Measurements from ENCODE around the gene PCDHGB2.
"Not testable (repeated sequence)": the region's sequence is repeated elsewhere in the genome, so short reads cannot be mapped to it uniquely, and the experiment has no call there.

Gene PCDHGB2

DNA sequence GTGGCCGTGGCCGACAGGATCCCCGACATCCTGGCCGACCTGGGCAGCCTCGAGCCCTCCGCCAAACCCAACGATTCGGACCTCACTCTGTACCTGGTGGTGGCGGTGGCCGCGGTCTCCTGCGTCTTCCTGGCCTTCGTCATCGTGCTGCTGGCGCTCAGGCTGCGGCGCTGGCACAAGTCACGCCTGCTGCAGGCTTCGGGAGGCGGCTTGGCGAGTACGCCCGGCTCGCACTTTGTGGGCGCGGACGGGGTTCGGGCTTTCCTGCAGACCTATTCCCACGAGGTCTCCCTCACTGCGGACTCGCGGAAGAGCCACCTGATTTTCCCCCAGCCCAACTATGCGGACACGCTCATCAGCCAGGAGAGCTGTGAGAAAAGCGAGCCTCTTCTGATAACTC lies 13.8 kb upstream of the PCDHGB2 start:
- not testable (repeated sequence) for FAIRE-seq; DNase-seq (ENCODE audit: extremely low spot score, insufficient read length, low read depth)

DNA sequence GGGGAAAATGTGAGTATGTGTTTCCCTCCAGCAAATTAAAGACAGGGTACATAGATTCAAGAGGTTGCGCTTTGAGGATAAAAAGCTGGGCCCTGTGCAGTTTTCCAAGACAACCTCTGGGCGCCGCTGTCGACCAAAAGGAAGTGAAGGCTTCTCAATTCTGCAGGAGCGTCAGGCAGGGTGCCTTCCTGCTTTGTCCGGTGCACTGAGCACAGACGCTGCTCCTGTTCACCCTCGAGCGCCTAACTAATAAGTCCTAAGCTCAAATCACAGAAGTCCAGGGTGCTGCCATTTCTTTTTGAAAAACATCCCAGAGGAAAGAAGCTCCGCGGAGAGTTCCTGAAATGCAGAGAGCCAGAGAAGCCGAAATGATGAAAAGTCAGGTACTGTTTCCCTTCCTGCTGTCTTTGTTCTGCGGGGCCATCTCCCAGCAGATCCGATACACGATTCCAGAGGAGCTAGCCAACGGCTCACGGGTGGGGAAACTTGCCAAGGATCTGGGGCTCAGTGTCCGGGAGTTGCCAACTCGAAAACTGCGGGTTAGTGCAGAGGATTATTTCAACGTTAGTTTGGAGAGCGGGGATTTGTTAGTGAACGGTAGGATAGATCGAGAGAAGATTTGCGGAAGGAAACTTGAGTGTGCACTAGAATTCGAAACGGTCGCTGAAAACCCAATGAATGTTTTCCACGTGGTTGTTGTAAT lies 9.7 kb upstream of the PCDHGB2 start, which contains the start of gene PCDHGB1:
TSS of gene PCDHGB1 (plus strand) at position 183 of the 703 bp plus-strand sequence. CDS start at position 345, 162 bp downstream.
- DNase-seq (ENCODE audit: extremely low spot score, insufficient read length, low read depth) (no peak), FAIRE-seq (no peak)

DNA sequence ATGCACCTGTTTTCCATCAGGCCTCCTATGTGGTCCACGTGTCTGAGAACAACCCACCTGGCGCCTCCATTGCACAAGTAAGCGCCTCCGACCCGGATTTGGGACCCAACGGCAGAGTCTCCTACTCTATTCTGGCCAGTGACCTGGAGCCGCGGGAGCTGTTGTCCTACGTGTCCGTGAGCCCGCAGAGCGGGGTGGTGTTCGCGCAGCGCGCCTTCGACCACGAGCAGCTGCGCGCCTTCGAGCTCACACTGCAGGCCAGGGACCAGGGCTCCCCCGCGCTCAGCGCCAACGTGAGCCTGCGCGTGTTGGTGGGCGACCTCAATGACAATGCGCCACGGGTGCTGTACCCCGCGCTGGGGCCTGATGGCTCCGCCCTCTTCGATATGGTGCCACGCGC lies 8.2 kb upstream of the PCDHGB2 start:
- no peak for FAIRE-seq

DNA sequence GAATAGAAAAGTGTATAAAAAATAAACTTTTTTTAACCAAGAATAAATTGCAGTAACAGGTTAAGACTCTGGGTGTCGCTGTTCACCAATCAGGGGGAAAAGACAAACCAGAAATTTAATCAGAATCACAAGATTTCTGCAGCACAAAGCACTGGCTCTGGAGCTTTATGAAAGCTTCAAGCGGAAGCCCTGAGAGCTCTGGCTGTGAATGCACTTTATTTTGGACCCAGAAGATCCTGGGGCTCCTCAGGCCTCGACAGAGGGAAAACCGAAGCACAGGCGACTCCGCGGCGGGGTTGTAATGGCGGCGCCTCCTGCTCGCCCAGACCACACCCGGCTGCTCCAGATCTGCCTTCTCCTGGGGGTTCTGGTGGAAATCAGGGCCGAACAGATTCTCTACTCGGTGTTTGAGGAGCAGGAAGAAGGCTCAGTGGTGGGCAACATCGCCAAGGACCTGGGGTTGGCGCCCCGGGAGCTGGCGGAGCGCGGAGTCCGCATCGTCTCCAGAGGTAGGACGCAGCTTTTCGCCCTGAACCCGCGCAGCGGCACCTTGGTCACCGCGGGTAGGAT lies 4.8 kb upstream of the PCDHGB2 start, which contains the start of gene PCDHGA4:
TSS of gene PCDHGA4 (plus strand) at position 122 of the 570 bp plus-strand sequence. CDS start at position 209, 87 bp downstream.
- DNase-seq (ENCODE audit: extremely low spot score, insufficient read length, low read depth) (no peak), FAIRE-seq (no peak)

More for the DNA sequence above, 8.2 kb upstream of the PCDHGB2 start:
- no peak for DNase-seq (ENCODE audit: extremely low spot score, insufficient read length, low read depth)

DNA sequence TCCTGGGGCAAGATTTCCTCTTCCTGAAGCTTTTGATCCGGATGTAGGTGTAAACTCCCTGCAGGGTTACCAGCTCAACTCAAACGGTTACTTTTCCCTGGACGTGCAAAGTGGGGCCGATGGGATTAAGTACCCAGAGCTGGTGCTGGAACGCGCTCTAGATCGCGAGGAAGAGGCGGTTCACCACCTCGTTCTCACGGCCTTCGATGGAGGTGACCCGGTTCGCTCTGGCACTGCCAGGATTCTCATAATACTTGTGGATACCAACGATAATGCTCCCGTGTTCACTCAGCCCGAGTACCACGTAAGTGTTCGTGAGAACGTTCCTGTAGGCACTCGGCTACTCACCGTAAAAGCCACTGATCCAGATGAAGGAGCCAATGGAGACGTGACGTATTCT lies 4.2 kb upstream of the PCDHGB2 start:
- FAIRE-seq (no peak), DNase-seq (ENCODE audit: extremely low spot score, insufficient read length, low read depth) (no peak)

DNA sequence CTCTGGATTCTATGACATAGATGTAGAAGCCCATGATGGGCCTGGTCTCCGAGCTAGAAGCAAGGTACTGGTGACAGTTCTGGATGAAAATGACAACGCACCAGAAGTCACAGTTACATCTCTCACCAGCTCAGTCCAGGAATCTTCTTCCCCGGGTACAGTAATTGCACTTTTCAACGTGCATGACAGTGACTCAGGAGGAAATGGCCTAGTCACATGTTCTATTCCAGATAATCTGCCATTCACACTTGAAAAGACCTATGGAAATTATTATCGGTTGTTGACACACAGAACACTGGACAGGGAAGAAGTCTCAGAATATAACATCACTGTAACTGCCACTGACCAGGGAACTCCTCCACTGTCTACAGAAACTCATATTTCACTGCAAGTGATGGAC lies 3.7 kb upstream of the PCDHGB2 start:
- DNase-seq (ENCODE audit: extremely low spot score, insufficient read length, low read depth), result no peak
- FAIRE-seq, result no peak

DNA sequence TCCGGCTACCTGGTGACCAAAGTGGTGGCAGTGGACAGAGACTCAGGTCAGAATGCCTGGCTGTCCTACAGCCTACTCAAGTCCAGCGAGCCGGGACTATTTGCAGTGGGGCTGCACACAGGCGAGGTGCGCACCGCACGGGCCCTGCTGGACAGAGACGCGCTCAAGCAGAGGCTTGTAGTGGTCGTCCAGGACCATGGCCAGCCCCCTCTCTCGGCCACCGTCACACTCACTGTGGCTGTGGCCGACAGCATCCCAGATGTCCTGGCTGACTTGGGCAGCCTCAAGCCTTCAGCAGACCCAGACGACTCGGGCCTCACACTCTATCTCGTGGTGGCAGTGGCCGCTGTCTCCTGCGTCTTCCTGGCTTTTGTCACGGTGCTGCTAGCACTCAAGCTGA lies 2.8 kb upstream of the PCDHGB2 start:
- FAIRE-seq (no peak), DNase-seq (ENCODE audit: extremely low spot score, insufficient read length, low read depth) (no peak)

DNA sequence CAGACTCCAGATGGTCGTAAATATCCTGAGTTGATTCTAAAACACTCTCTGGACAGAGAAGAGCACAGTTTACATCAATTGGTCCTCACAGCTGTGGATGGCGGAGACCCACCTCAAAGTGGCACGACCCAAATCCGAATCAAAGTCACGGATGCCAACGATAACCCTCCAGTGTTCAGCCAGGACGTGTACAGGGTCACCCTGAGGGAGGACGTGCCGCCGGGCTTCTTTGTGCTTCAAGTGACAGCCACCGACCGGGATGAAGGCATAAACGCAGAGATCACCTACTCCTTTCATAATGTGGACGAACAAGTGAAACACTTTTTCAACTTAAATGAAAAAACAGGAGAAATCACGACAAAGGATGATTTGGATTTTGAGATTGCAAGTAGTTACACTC lies 891 bp downstream of the PCDHGB2 start:
- DNase-seq (ENCODE audit: extremely low spot score, insufficient read length, low read depth) (no peak), FAIRE-seq (no peak)

DNA sequence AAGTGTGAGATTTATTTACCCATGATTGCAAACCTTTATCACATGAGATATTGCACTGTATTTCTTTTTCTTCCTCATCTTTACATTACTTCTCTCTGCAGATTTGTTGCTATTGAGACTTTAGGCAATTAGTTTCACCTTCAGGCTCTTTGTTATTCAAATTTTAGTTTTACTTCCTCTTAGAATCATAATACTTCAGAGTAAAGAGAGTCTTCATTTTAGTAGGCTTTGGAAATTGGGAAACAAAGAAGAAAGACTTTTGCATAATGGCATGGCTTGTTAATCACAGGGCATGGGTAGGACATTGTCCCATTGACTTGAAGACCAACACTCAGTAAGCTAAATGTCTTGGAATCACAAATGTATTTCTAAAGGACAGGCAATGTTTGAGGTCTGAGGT lies 2.9 kb downstream of the PCDHGB2 start:
- no peak for FAIRE-seq
- no peak for DNase-seq (ENCODE audit: extremely low spot score, insufficient read length, low read depth)

DNA sequence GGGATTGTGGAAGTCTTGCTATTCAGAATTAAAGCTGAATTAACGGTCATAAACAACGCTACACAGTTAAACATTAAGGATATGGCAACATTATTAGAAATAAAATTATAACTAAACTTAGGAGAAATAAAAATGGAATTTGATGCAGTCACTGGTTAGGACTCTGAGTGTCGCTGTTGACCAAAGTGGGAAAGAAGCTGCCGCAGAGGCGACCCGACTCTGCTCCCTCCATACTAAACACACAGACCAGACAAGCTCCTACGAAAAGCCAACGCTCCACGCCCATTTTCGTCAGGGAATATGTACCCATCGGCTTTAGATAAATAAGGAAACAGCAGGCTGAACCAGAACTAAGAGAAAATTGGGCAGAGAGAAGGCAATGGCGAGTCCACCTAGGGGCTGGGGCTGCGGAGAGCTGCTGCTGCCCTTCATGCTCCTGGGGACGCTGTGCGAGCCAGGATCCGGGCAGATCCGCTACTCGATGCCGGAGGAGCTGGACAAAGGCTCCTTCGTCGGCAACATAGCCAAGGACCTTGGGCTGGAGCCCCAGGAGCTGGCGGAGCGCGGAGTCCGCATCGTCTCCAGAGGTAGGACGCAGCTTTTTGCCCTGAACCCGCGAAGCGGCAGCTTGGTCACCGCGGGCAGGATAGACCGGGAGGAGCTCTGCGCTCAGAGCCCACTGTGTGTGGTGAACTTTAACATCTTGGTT lies 4.3 kb downstream of the PCDHGB2 start, which contains the start of gene PCDHGA5:
TSS of gene PCDHGA5 (plus strand) at position 211 of the 709 bp plus-strand sequence. CDS start at position 380, 169 bp downstream.
- DNase-seq (ENCODE audit: extremely low spot score, insufficient read length, low read depth) (no peak), FAIRE-seq (no peak)

DNA sequence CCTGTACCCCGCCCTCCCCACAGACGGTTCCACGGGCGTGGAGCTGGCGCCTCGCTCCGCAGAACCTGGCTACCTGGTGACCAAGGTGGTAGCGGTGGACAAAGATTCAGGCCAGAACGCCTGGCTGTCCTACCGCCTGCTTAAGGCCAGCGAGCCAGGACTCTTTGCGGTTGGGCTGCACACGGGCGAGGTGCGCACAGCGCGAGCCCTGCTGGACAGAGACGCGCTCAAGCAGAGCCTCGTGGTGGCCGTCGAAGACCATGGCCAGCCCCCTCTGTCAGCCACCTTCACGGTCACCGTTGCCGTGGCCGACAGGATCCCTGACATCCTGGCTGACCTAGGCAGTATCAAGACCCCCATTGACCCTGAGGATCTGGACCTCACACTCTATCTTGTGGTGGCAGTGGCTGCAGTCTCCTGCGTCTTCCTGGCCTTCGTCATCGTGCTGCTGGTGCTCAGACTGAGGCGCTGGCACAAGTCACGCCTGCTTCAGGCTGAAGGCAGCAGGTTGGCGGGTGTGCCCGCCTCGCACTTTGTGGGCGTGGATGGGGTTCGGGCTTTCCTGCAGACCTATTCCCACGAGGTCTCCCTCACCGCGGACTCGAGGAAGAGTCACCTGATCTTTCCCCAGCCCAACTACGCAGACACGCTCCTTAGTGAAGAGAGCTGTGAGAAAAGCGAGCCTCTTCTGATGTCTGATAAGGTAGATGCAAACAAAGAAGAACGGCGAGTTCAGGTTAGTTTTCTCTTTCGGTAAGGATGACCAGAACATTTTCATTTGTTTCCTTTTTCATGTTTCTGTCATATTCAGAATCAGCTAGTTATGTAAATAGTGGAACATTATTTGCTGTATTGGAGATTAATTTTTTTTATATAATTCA lies 6.5 kb downstream of the PCDHGB2 start:
- DNase-seq (ENCODE audit: extremely low spot score, insufficient read length, low read depth) (no peak), FAIRE-seq (no peak)

DNA sequence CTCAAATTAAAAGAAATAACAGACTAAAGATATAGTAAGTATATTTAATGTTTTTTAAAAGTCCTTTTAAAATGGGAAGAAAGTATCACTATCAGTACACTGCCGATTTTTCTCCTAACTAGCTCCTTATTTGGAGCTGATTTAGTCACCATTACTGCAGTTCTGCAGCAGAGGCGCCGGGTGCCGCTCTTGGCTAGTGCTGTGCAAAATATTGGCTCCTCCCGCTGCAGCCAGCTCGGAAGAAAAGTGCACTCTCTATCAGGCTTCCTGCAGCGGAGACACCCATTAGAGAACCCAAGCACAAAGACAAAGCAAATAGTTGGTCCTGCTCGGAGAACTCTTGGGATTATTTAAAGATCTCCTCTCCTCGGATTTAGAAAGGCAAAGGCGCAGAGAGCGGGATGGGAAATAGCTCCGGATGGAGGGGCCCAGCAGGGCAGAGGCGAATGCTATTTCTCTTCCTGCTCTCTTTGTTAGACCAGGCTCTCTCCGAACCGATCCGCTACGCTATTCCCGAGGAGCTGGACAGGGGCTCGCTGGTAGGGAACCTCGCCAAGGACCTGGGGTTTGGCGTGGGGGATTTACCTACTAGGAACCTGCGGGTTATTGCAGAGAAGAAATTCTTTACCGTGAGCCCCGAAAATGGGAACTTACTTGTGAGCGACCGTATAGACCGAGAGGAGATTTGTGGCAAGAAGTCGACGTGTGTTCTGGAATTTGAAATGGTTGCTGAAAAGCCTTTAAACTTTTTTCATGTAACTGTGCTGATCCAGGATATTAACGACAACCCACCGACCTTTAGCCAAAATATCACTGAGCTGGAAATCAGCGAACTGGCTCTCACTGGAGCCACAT lies 10.4 kb downstream of the PCDHGB2 start, which contains the start of gene PCDHGB3:
TSS of gene PCDHGB3 (plus strand) at position 249 of the 855 bp plus-strand sequence. CDS start at position 402, 153 bp downstream.
- DNase-seq (ENCODE audit: extremely low spot score, insufficient read length, low read depth), result peak; percentile 17
- FAIRE-seq, result no peak

DNA sequence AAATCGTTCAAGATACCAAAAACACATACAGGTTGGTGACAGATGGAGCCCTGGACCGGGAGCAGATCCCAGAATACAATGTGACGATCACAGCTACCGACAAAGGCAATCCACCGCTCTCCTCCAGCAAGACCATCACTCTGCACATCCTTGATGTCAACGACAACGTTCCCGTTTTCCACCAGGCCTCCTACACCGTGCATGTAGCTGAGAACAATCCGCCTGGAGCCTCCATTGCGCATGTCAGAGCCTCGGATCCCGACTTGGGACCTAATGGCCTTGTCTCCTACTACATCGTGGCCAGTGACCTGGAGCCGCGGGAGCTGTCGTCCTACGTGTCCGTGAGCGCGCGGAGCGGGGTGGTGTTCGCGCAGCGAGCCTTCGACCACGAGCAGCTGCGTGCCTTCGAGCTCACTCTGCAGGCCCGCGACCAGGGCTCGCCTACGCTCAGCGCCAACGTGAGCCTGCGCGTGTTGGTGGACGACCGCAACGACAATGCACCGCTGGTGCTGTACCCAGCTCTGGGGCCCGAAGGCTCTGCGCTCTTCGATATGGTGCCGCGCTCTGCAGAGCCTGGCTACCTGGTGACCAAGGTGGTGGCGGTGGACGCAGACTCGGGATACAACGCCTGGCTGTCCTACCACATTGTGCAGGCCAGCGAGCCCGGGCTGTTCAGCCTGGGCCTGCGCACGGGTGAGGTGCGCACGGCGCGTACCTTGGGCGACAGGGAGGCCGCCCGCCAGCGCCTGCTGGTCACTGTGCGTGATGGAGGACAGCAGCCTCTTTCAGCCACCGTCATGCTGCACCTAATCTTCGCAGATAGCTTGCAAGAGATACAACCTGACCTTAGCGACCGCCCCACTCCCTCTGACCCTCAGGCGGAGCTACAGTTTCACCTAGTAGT lies 12.0 kb downstream of the PCDHGB2 start:
- no peak for FAIRE-seq
- DNase-seq (ENCODE audit: extremely low spot score, insufficient read length, low read depth), result no peak

DNA sequence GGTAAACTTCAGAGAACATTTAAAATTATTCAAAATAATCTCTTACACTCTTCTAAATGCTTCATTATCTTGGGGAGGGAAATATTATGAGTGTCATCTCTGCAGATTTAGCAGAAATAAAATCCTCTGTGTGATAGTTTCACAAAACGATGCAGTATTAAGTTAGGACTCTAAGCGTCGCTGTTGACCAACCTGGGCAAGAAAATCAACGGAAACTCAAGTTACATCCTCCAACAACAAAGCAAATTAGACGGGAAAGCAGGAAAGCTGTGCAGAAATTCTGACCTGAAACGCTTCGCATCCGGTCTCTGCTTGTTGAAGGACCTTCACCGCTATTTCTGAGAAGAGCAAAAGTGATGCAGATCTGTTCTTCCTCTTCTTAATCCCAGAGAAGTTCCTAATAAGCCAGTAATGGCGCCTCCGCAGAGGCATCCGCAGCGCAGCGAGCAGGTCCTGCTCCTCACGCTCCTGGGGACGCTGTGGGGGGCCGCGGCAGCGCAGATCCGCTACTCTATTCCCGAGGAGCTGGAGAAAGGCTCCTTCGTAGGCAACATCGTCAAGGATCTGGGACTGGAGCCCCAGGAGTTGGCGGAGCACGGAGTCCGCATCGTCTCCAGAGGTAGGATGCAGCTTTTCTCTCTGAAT lies 14.0 kb downstream of the PCDHGB2 start, which contains the start of gene PCDHGA6:
TSS of gene PCDHGA6 (plus strand) at position 219 of the 645 bp plus-strand sequence. CDS start at position 412, 193 bp downstream.
- FAIRE-seq, result no peak
- DNase-seq (ENCODE audit: extremely low spot score, insufficient read length, low read depth), result no peak

DNA sequence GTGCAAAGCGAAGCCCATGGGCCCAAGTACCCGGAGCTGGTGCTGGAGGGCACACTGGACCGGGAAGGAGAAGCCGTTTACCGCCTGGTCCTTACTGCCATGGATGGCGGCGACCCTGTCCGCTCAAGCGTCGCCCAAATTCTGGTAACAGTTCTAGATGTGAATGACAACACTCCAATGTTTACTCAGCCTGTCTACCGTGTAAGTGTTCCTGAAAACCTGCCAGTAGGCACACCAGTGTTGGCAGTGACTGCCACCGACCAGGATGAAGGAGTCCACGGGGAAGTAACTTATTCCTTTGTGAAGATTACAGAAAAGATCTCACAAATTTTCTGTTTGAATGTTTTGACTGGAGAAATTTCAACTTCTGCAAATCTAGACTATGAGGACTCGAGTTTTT lies 14.8 kb downstream of the PCDHGB2 start:
- no peak for FAIRE-seq
- no peak for DNase-seq (ENCODE audit: extremely low spot score, insufficient read length, low read depth)

DNA sequence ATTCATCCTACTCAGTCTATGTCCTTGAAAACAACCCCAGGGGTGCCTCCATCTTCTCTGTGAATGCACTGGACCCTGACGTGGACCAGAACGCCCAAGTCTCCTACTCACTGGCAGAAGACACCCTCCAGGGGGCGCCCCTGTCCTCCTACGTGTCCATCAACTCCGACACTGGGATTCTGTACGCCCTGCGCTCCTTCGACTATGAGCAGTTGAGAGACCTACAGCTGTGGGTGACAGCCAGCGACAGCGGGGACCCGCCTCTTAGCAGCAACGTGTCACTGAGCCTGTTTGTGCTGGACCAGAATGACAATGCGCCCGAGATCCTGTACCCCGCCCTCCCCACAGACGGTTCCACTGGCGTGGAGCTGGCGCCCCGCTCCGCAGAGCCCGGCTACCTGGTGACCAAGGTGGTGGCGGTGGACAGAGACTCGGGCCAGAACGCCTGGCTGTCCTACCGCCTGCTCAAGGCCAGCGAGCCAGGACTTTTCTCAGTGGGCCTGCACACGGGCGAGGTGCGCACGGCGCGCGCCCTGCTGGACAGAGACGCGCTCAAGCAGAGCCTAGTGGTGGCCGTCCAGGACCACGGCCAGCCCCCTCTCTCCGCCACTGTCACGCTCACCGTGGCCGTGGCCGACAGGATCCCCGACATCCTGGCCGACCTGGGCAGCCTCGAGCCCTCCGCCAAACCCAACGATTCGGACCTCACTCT lies 15.8 kb downstream of the PCDHGB2 start:
- not testable (repeated sequence) for FAIRE-seq; DNase-seq (ENCODE audit: extremely low spot score, insufficient read length, low read depth)
